Inflammatory macrophage treated with lipopolysaccharide for 4 hours (primary cell): Measurements from ENCODE around the gene NAV1.
"Not testable (repeated sequence)": the region's sequence is repeated elsewhere in the genome, so short reads cannot be mapped to it uniquely, and the experiment has no call there.

Experiments
- DNase-seq: peaks from one replicate; pipeline ENCODE4 v3.0.0-alpha.2; 2020

NAV1 gene

GRCh38 chr1:201504799-201505502, 34.0 kb upstream of the NAV1 start:
- DNase-seq = no peak

- peak; percentile 45 for DNase-seq
These were observed 33.4 kb upstream of the NAV1 start for GRCh38 chr1:201505503-201505890.

GRCh38 chr1:201506092-201506491, 32.8 kb upstream of the NAV1 start:
- DNase-seq = no peak

GRCh38 chr1:201506557-201507359, 32.2 kb upstream of the NAV1 start, which contains the start of gene CSRP1:
TSS of gene CSRP1 (minus strand) at chr1:201507123. CDS start at chr1:201496303, 10,820 bp downstream.
- peak; percentile 89 for DNase-seq

GRCh38 chr1:201507360-201507675, 31.6 kb upstream of the NAV1 start:
- no peak for DNase-seq

GRCh38 chr1:201508809-201509208, 30.1 kb upstream of the NAV1 start:
- no peak for DNase-seq

- no peak for DNase-seq
These were observed 29.1 kb upstream of the NAV1 start for GRCh38 chr1:201509601-201510374.

- DNase-seq = no peak
These were observed 28.2 kb upstream of the NAV1 start for GRCh38 chr1:201510734-201511133.

- DNase-seq = no peak
These were observed 27.5 kb upstream of the NAV1 start for GRCh38 chr1:201511396-201511940.

- peak; percentile 76 for DNase-seq
These were observed 26.9 kb upstream of the NAV1 start for GRCh38 chr1:201511941-201512539.

GRCh38 chr1:201513498-201514243, 25.3 kb upstream of the NAV1 start:
- no peak for DNase-seq

- no peak for DNase-seq
These were observed 24.5 kb upstream of the NAV1 start for GRCh38 chr1:201514466-201514865.

GRCh38 chr1:201515062-201515750, 23.7 kb upstream of the NAV1 start:
- DNase-seq = no peak

- peak; percentile 41 for DNase-seq
These were observed 23.0 kb upstream of the NAV1 start for GRCh38 chr1:201515895-201516294.

- no peak for DNase-seq
These were observed 22.3 kb upstream of the NAV1 start for GRCh38 chr1:201516511-201517127.

- no peak for DNase-seq
These were observed 21.3 kb upstream of the NAV1 start for GRCh38 chr1:201517631-201518030.

GRCh38 chr1:201518071-201518470, 20.9 kb upstream of the NAV1 start:
- peak; percentile 56 for DNase-seq

- DNase-seq = not testable (repeated sequence)
These were observed 18.8 kb upstream of the NAV1 start for GRCh38 chr1:201520046-201520575.

GRCh38 chr1:201525193-201525778, 13.6 kb upstream of the NAV1 start:
- DNase-seq = peak; percentile 79

GRCh38 chr1:201527879-201528278, 11.0 kb upstream of the NAV1 start:
- DNase-seq = no peak
